ENCODE data around the gene GLIS1. TPM values are rescaled to one million over a fixed set of nuclear protein-coding genes. Genes with fewer than 3 reads are reported as not detected.

GLIS1 gene
- total and polyA plus RNA-seq, 2 of the 8 experiments (the other 6 are each of a cell fraction or from before 2014, with no cell fraction given): 0.15 to 0.22 TPM

DNA sequence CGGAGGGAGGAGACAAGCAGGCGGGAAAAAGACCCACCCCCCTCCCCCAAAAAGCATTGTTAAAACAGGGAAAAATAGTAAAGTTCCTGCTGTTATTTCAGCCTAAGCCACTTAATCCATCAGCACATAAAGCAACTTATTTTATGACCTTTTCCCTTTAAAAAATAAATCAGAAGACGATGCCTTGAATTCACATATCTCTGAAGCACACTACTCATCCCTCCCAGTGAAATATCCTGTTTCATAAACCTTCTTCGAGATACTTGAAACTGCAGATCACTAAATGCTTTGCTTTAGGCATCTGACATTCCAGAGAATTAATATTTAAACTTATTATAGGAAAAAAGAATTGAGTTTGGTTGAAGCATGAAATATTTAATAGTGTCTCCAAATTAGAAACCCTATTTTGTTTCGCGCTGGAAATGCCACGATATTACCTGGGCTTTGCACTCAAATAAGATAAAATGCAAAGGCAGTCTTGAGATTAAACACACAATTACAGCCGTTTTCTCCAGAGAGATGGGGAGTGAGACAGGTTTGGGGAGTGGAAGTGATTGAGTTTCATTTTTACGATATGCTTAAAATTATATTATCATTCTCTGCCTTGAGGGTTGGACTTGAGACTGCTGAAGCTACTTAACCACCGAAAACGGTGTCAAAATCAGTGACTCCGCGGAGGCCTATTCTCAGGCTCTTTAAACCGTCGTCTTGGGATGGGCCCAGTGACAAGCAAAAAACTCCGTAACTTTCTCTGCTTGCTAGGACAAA is 9.3 kb downstream of the GLIS1 start (continued):
- TF ChIP-seq SP1 (IDR thresholded peaks at IDR 0.05; ENCODE audit: low read depth, low read length) (no peak), EZH2 (IDR thresholded peaks at IDR 0.05; ENCODE audit: low read depth, low read length, severe bottlenecking) (no peak), BRCA1 (IDR thresholded peaks at IDR 0.05; ENCODE audit: low read depth, low read length) (no peak)

All from H1 (cell line).